B cell (primary cell): Measurements from ENCODE around the gene C7orf33. TPM values are rescaled to one million over a fixed set of nuclear protein-coding genes. Genes with fewer than 3 reads are reported as not detected.

Source experiments
- ATAC-seq: fragments of 200-7000 bp; cut with Tn5 transposase; one replicate; pipeline ENCODE4 v1.10.0; 2021; ENCODE audit warnings: low read depth, mild to moderate bottlenecking, moderate number of reproducible peaks, moderate library complexity
- CTCF ChIA-PET: fragments of 350-600 bp; sonication (Branson Sonifier 250); formaldehyde crosslinking; loops from one replicate; lab custom pipeline; 2021; ENCODE audit warnings: antibody characterized with exemption, inconsistent platforms; lab: Charles Lee
- POLR2A ChIA-PET: fragments of 350-600 bp; sonication (Branson Sonifier 250); formaldehyde crosslinking; loops from one replicate; lab custom pipeline; 2021; ENCODE audit warnings: antibody characterized with exemption; lab: Charles Lee
- DNase-seq: peaks from one replicate; pipeline ENCODE4 v3.0.0; 2013
- H2AFZ ChIP-seq: 2 replicates; pipeline ENCODE4 v1.6.1; 2012; ENCODE audit warnings: mild to moderate bottlenecking, low read depth, low read length; ENCODE audit not compliant: insufficient read depth, poor library complexity, severe bottlenecking
- H3K27ac ChIP-seq, 2 donors: 1 replicate in 1 of 2; 2 replicates in 1 of 2; pipeline ENCODE4 v1.5.1; 2012 to 2013; ENCODE audit warnings: low read length in 2 of 2, mild to moderate bottlenecking in 2 of 2, moderate library complexity in 1 of 2
- H3K27me3 ChIP-seq, 4 experiments: fragments of 200-600 bp in 1 of 4; sonication (generic) in 1 of 4; replicated peaks in 1 of 4; 1 replicate in 2 of 4; 2 replicates in 2 of 4; pipeline versions ENCODE4 v1.6.1 to v1.7.0; 2013 to 2016; ENCODE audit warnings: low read length in 3 of 4, mild to moderate bottlenecking in 2 of 4, mixed read lengths in 1 of 4, moderate library complexity in 1 of 4; ENCODE audit not compliant: insufficient read depth in 4 of 4, control insufficient read depth in 3 of 4; ENCODE audit errors: control extremely low read depth in 1 of 4
- H3K36me3 ChIP-seq, 2 experiments: replicated peaks in 1 of 2; 1 replicate in 1 of 2; 2 replicates in 1 of 2; pipeline versions ENCODE4 v1.6.1 to v1.7.1; 2013; ENCODE audit warnings: low read length in 1 of 2; ENCODE audit not compliant: insufficient read depth in 2 of 2, control insufficient read depth in 1 of 2; ENCODE audit errors: control extremely low read depth in 1 of 2, extremely low read depth in 1 of 2
- H3K4me1 ChIP-seq, 2 donors: fragments of 200-600 bp in 1 of 2; sonication (generic) in 1 of 2; 1 replicate in 1 of 2; 2 replicates in 1 of 2; pipeline versions ENCODE4 v1.5.1 to v1.6.1; 2013 to 2017; ENCODE audit warnings: low read length in 2 of 2; ENCODE audit not compliant: control insufficient read depth in 2 of 2, insufficient read depth in 2 of 2
- H3K4me2 ChIP-seq: replicated peaks from 2 replicates; pipeline ENCODE3; 2012; ENCODE audit warnings: mild to moderate bottlenecking, low read depth, low read length; ENCODE audit not compliant: poor library complexity, severe bottlenecking
- H3K4me3 ChIP-seq, 5 experiments: fragments of 200-600 bp in 1 of 5; sonication (generic) in 1 of 5; 1 replicate in 3 of 5; 2 replicates in 2 of 5; pipeline versions ENCODE4 v1.5.1 to v1.7.0; 2011 to 2016; ENCODE audit warnings: low read length in 4 of 5, mild to moderate bottlenecking in 4 of 5, low read depth in 2 of 5, control low read depth in 1 of 5, moderate library complexity in 1 of 5; ENCODE audit not compliant: insufficient read depth in 1 of 5; ENCODE audit errors: control extremely low read depth in 1 of 5, extremely low read depth in 1 of 5
- H3K79me2 ChIP-seq: fragments of 200-600 bp; sonication (generic); one replicate; pipeline ENCODE4 v1.6.0; 2016; ENCODE audit warnings: low read length; ENCODE audit not compliant: control insufficient read depth, insufficient read depth
- H3K9ac ChIP-seq: fragments of 200-600 bp; sonication (generic); 2 replicates; pipeline ENCODE4 v1.6.1; 2017; ENCODE audit warnings: mild to moderate bottlenecking, low read length, moderate library complexity
- H3K9me3 ChIP-seq, 3 donors: one replicate each; pipeline versions ENCODE4 v1.6.1 to v1.7.1; 2013; ENCODE audit warnings: low read length in 2 of 3; ENCODE audit not compliant: control insufficient read depth in 2 of 3, insufficient read depth in 1 of 3; ENCODE audit errors: control extremely low read depth in 1 of 3
- H4K20me1 ChIP-seq: 2 replicates; pipeline ENCODE4 v1.6.0; 2012; ENCODE audit warnings: mild to moderate bottlenecking, low read length; ENCODE audit not compliant: insufficient read depth, control insufficient read depth, poor library complexity, severe bottlenecking
- H3K27ac Mint-ChIP-seq: one replicate; pipeline ENCODE4 v1.8.0; 2021; ENCODE audit warnings: mixed read lengths
- H3K27me3 Mint-ChIP-seq: one replicate; pipeline ENCODE4 v1.8.0; 2021; ENCODE audit warnings: mixed read lengths
- H3K4me1 Mint-ChIP-seq: one replicate; pipeline ENCODE4 v1.8.0; 2021; ENCODE audit warnings: mixed read lengths
- H3K4me3 Mint-ChIP-seq: one replicate; pipeline ENCODE4 v1.8.0; 2021; ENCODE audit warnings: mixed read lengths
- H3K9me3 Mint-ChIP-seq: one replicate; pipeline ENCODE4 v1.8.0; 2022; ENCODE audit warnings: mixed read lengths; ENCODE audit not compliant: insufficient read depth
- CTCF ChIP-seq: fragments of 200-600 bp; IDR thresholded peaks from one replicate; pipeline ENCODE4 v1.8.0; 2022; ENCODE audit warnings: antibody characterized with exemption, mild to moderate bottlenecking
- EZH2 ChIP-seq: IDR thresholded peaks from 2 replicates; pipeline ENCODE4 v1.6.1; 2012; ENCODE audit warnings: borderline replicate concordance, low read depth, mild to moderate bottlenecking, moderate library complexity, low read length; ENCODE audit not compliant: insufficient read depth, poor library complexity, severe bottlenecking
- WGBS: methylation state at CpG from one replicate; pipeline ENCODE4 v1.1.5; 2013; ENCODE audit warnings: missing lambda C conversion rate; ENCODE audit not compliant: insufficient coverage; 5-methylcytosine and 5-hydroxymethylcytosine counted together
- intact Hi-C: fragments of 100-400 bp; cut with micrococcal nuclease; formaldehyde crosslinking; loops from one replicate; pipeline ENCODE4 v1.10.0; 2022
- polyA plus RNA-seq: library from polyadenylated mRNA; depleted of rRNA; stranded (reverse); fragments of >200 nt; gene quantifications from 2 replicates; pipeline ENCODE4 v1.2.3, GENCODE V29; 2012
- total RNA-seq, 2 donors: library from RNA; stranded (reverse); fragments of 120-200 nt in 1 of 2; gene quantifications; 1 replicate in 1 of 2; 2 replicates in 1 of 2; pipeline versions ENCODE4 v1.2.3 to v1.2.4, GENCODE V29; 2013 to 2022

Gene C7orf33
- total and polyA plus RNA-seq, 2 donors (not counting 1 experiment from before 2014, with no cell fraction given): not detected

GRCh38 chr7:148615085-148615730, 24.6 kb downstream of the C7orf33 start:
- Histone ChIP-seq H3K79me2 (no peaks in the 10 kb centered on the region), H3K27me3 (peaks cover 0 to 11% (median 4%) of the 10 kb centered on the region in 4 experiments), H3K27ac (no peak overlapping the region), H4K20me1 (no peaks in the 10 kb centered on the region), H3K9me3 (peaks cover 0 to 11% (median 2%) of the 10 kb centered on the region in 3 donors), H3K36me3 (no peaks in the 10 kb centered on the region), H3K9ac (no peak overlapping the region), H3K4me1 (no peaks in the 10 kb centered on the region), H2AFZ (no peak overlapping the region), H3K4me2 (no peak overlapping the region), H3K4me3 (no peak overlapping the region)
- Mint-ChIP-seq H3K4me1 (no peaks in the 10 kb centered on the region), H3K4me3 (no peak overlapping the region), H3K27me3 (peaks cover 48% of the 10 kb centered on the region), H3K27ac (no peak overlapping the region), H3K9me3 (peaks cover 3% of the 10 kb centered on the region)
- no peak for DNase-seq
- no peak for ATAC-seq
- 95% methylated on average over 6 of the region's 6 CpGs for WGBS
- CTCF ChIA-PET: no interaction called here
- TF ChIP-seq EZH2: no peak
- intact Hi-C loops: no loop called here
- POLR2A ChIA-PET: no interaction called here

GRCh38 chr7:148620749-148621359, 30.3 kb downstream of the C7orf33 start:
- peaks cover 29% of the 10 kb centered on the region for H3K27me3 Mint-ChIP-seq

More at GRCh38 chr7:148620749-148621359, 30.3 kb downstream of the C7orf33 start:
- Histone ChIP-seq H3K79me2 (no peaks in the 10 kb centered on the region), H3K9me3 (peaks cover 0 to 11% (median 2%) of the 10 kb centered on the region in 3 donors), H3K9ac (no peak overlapping the region), H3K36me3 (no peaks in the 10 kb centered on the region), H3K4me2 (no peak overlapping the region), H3K4me1 (no peaks in the 10 kb centered on the region), H3K4me3 (no peak overlapping the region), H2AFZ (no peak overlapping the region), H3K27me3 (peaks cover 0 to 9% (median 4%) of the 10 kb centered on the region in 4 experiments), H3K27ac (no peak overlapping the region), H4K20me1 (no peaks in the 10 kb centered on the region)
- no peak for ATAC-seq
- 43% methylated on average over 4 of the region's 6 CpGs for WGBS
- peaks cover 3% of the 10 kb centered on the region for H3K9me3 Mint-ChIP-seq
- no peak overlapping the region for H3K4me3 Mint-ChIP-seq
- H3K4me1 Mint-ChIP-seq: no peaks in the 10 kb centered on the region
- TF ChIP-seq EZH2 (no peak), CTCF (no peak)
- CTCF ChIA-PET: interaction anchor here (0.7 kb wide), 1 partner anchor 235 kb away, joined by 4 read pairs; no protein-coding TSS in a partner anchor
- POLR2A ChIA-PET: no interaction called here
- no peak for DNase-seq
- intact Hi-C loops: no loop called here
- no peak overlapping the region for H3K27ac Mint-ChIP-seq
